ENCODE measurements around the gene TAF1.

DNA sequence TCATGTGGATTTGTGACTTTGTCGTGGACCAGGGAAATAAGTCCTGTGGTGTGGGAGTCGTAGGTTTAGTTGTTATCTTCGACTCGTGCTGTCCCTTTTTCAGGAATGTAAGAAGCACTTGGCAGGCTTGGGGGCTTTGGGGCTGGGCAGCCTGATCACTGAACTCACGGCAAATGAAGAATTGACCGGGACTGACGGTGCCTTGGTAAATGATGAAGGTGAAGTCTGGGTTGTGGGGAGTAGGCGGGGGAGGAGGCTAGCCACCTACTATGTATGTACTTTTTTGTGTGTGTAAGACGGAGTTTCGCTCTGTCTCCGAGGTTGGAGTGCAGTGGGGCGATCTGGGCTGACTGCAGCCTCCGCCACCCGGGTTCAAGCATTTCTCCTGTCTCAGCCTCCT is 1.2 kb downstream of the TAF1 start:
- TF ChIP-seq, protein P1, sequence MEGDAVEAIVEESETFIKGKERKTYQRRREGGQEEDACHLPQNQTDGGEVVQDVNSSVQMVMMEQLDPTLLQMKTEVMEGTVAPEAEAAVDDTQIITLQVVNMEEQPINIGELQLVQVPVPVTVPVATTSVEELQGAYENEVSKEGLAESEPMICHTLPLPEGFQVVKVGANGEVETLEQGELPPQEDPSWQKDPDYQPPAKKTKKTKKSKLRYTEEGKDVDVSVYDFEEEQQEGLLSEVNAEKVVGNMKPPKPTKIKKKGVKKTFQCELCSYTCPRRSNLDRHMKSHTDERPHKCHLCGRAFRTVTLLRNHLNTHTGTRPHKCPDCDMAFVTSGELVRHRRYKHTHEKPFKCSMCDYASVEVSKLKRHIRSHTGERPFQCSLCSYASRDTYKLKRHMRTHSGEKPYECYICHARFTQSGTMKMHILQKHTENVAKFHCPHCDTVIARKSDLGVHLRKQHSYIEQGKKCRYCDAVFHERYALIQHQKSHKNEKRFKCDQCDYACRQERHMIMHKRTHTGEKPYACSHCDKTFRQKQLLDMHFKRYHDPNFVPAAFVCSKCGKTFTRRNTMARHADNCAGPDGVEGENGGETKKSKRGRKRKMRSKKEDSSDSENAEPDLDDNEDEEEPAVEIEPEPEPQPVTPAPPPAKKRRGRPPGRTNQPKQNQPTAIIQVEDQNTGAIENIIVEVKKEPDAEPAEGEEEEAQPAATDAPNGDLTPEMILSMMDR (IDR thresholded peaks at IDR 0.05; ENCODE audit: insufficient read depth, low read length, poor library complexity, severe bottlenecking), result no peak
- no peak for TF ChIP-seq EZH2phosphoT487 (conservative IDR thresholded peaks at IDR 0.05; ENCODE audit: low read length)
